CD14-positive monocyte (primary cell): ENCODE results near the gene CELF2. TPM values are rescaled to one million over a fixed set of nuclear protein-coding genes. Genes with fewer than 3 reads are reported as not detected.

Experiments
- DNase-seq, 3 donors: peaks; one replicate each; pipeline ENCODE4 v3.0.0-alpha.2; 2011 to 2022
- H2AFZ ChIP-seq: 2 replicates; pipeline ENCODE4 v1.6.0; 2012; ENCODE audit warnings: mild to moderate bottlenecking, low read depth, low read length, inconsistent platforms; ENCODE audit not compliant: insufficient read depth, poor library complexity, severe bottlenecking
- H3K27ac ChIP-seq, 2 donors: 1 replicate in 1 of 2; 2 replicates in 1 of 2; pipeline ENCODE4 v1.5.1; 2012 to 2013; ENCODE audit warnings: low read length in 2 of 2, control low read depth in 1 of 2, inconsistent platforms in 1 of 2, low read depth in 1 of 2, mild to moderate bottlenecking in 1 of 2
- H3K27me3 ChIP-seq, 2 donors: one replicate each; pipeline versions ENCODE4 v1.6.0 to v1.6.1; 2011 to 2013; ENCODE audit warnings: low read length in 2 of 2; ENCODE audit not compliant: control insufficient read depth in 2 of 2, insufficient read depth in 2 of 2
- H3K36me3 ChIP-seq, 2 donors: replicated peaks in 1 of 2; 1 replicate in 1 of 2; 2 replicates in 1 of 2; pipeline versions ENCODE4 v1.5.1 to v1.6.1; 2012 to 2013; ENCODE audit warnings: low read length in 2 of 2, control low read depth in 1 of 2, inconsistent platforms in 1 of 2, mild to moderate bottlenecking in 1 of 2; ENCODE audit not compliant: insufficient read depth in 2 of 2, control insufficient read depth in 1 of 2
- H3K4me1 ChIP-seq, 2 donors: 1 replicate in 1 of 2; 2 replicates in 1 of 2; pipeline versions ENCODE4 v1.5.1 to v1.6.1; 2012 to 2013; ENCODE audit warnings: low read length in 2 of 2, control low read depth in 1 of 2, inconsistent platforms in 1 of 2, mild to moderate bottlenecking in 1 of 2, moderate library complexity in 1 of 2; ENCODE audit not compliant: insufficient read depth in 2 of 2, control insufficient read depth in 1 of 2
- H3K4me2 ChIP-seq: replicated peaks from 2 replicates; pipeline ENCODE3; 2012; ENCODE audit warnings: low read length, moderate library complexity, mild to moderate bottlenecking; ENCODE audit not compliant: poor library complexity, severe bottlenecking; ENCODE audit errors: extremely low read depth
- H3K4me3 ChIP-seq, 3 experiments: fragments of 200-600 bp in 1 of 3; sonication (generic) in 1 of 3; replicated peaks in 1 of 3; 1 replicate in 2 of 3; 2 replicates in 1 of 3; pipeline ENCODE4 v1.5.1; 2011 to 2013; ENCODE audit warnings: low read length in 3 of 3, mild to moderate bottlenecking in 3 of 3, control low read depth in 2 of 3, low read depth in 2 of 3, inconsistent platforms in 1 of 3, moderate library complexity in 1 of 3
- H3K79me2 ChIP-seq: 2 replicates; pipeline ENCODE4 v1.6.0; 2012; ENCODE audit warnings: mild to moderate bottlenecking, control low read depth, inconsistent platforms, low read length, moderate library complexity; ENCODE audit not compliant: insufficient read depth
- H3K9ac ChIP-seq: 2 replicates; pipeline ENCODE4 v1.6.0; 2017; ENCODE audit warnings: low read length, mild to moderate bottlenecking; ENCODE audit not compliant: insufficient read depth, poor library complexity, severe bottlenecking
- H3K9me3 ChIP-seq, 2 donors: replicated peaks in 1 of 2; 1 replicate in 1 of 2; 2 replicates in 1 of 2; pipeline versions ENCODE4 v1.5.1 to v1.6.1; 2012 to 2013; ENCODE audit warnings: low read length in 2 of 2, control low read depth in 1 of 2; ENCODE audit not compliant: control insufficient read depth in 1 of 2, insufficient read depth in 1 of 2
- H4K20me1 ChIP-seq: 2 replicates; pipeline ENCODE4 v1.6.0; 2012; ENCODE audit warnings: mild to moderate bottlenecking, low read length, control low read depth, moderate library complexity; ENCODE audit not compliant: insufficient read depth
- H3K27ac Mint-ChIP-seq, 7 donors: one replicate each; pipeline ENCODE4 v1.8.0; 2020; ENCODE audit warnings: mild to moderate bottlenecking in 7 of 7, mixed read lengths in 7 of 7, moderate library complexity in 6 of 7, inconsistent platforms in 2 of 7
- H3K27me3 Mint-ChIP-seq, 3 donors: one replicate each; pipeline ENCODE4 v1.8.0; 2021 to 2022; ENCODE audit warnings: low read depth in 3 of 3, mild to moderate bottlenecking in 3 of 3, mixed read lengths in 3 of 3, moderate library complexity in 3 of 3, inconsistent platforms in 1 of 3
- H3K36me3 Mint-ChIP-seq, 2 donors: one replicate each; pipeline ENCODE4 v1.8.0; 2020; ENCODE audit warnings: mixed read lengths in 2 of 2, inconsistent platforms in 1 of 2, mild to moderate bottlenecking in 1 of 2
- H3K4me1 Mint-ChIP-seq: one replicate; pipeline ENCODE4 v1.8.0; 2020; ENCODE audit warnings: mild to moderate bottlenecking, mixed read lengths
- H3K4me3 Mint-ChIP-seq, 2 donors: one replicate each; pipeline ENCODE4 v1.8.0; 2020; ENCODE audit warnings: mild to moderate bottlenecking in 2 of 2, mixed read lengths in 2 of 2, moderate library complexity in 1 of 2
- H3K9me3 Mint-ChIP-seq, 7 donors: one replicate each; pipeline ENCODE4 v1.8.0; 2020 to 2022; ENCODE audit warnings: mixed read lengths in 7 of 7, mild to moderate bottlenecking in 6 of 7, moderate library complexity in 6 of 7, inconsistent platforms in 2 of 7
- WGBS: methylation state at CpG from one replicate; pipeline ENCODE4 v1.1.5; 2013; ENCODE audit warnings: missing lambda C conversion rate; ENCODE audit not compliant: insufficient coverage; 5-methylcytosine and 5-hydroxymethylcytosine counted together
- intact Hi-C, 2 donors: fragments of 100-400 bp; cut with micrococcal nuclease; formaldehyde crosslinking; loops; one replicate each; pipeline versions ENCODE4 v1.15.0 to v1.15.1; 2023
- polyA plus RNA-seq, 3 donors: library from polyadenylated mRNA; depleted of rRNA in 1 of 3; unstranded in 2 of 3; stranded (reverse) in 1 of 3; fragments of 300-500 nt in 2 of 3; fragments of >200 nt in 1 of 3; fragmentation: Illumina TruSeq in 2 of 3; gene quantifications; 1 replicate in 2 of 3; 2 replicates in 1 of 3; pipeline ENCODE4 v1.2.3, GENCODE V29; 2012 to 2021
- TF ChIP-seq, protein P1 (sequence below): fragments of 200-600 bp; IDR thresholded peaks from one replicate; pipeline ENCODE4 v1.8.0; 2022; ENCODE audit warnings: antibody characterized with exemption, mild to moderate bottlenecking

Gene CELF2
- polyA plus RNA-seq, 3 donors: 53.5 to 93.3 (median 80.5) TPM

GRCh38 chr10:11214407-11214806, 196.7 kb downstream of the CELF2 start:
- H3K27ac ChIP-seq: peak overlapping the region; percentile 16 to 65
- peaks cover 36 to 39% of the 10 kb centered on the region in 2 donors for H3K4me1 ChIP-seq
- Mint-ChIP-seq H3K4me1 (peaks cover 66% of the 10 kb centered on the region), H3K36me3 (peaks cover 62 to 80% of the 10 kb centered on the region in 2 donors), H3K9me3 (no peaks in the 10 kb centered on the region), H3K4me3 (no peak overlapping the region), H3K27me3 (no peaks in the 10 kb centered on the region), H3K27ac (peak overlapping the region in 5 of 7 donors; percentile 75 to 88 (median 77))
- H4K20me1 ChIP-seq: peaks cover 100% of the 10 kb centered on the region
- H3K9me3 ChIP-seq: no peaks in the 10 kb centered on the region
- peaks cover 50 to 76% of the 10 kb centered on the region in 2 donors for H3K36me3 ChIP-seq
- no peak overlapping the region for H3K4me2 ChIP-seq
- no peak for DNase-seq
- H3K27me3 ChIP-seq: no peaks in the 10 kb centered on the region
- TF ChIP-seq, protein P1, sequence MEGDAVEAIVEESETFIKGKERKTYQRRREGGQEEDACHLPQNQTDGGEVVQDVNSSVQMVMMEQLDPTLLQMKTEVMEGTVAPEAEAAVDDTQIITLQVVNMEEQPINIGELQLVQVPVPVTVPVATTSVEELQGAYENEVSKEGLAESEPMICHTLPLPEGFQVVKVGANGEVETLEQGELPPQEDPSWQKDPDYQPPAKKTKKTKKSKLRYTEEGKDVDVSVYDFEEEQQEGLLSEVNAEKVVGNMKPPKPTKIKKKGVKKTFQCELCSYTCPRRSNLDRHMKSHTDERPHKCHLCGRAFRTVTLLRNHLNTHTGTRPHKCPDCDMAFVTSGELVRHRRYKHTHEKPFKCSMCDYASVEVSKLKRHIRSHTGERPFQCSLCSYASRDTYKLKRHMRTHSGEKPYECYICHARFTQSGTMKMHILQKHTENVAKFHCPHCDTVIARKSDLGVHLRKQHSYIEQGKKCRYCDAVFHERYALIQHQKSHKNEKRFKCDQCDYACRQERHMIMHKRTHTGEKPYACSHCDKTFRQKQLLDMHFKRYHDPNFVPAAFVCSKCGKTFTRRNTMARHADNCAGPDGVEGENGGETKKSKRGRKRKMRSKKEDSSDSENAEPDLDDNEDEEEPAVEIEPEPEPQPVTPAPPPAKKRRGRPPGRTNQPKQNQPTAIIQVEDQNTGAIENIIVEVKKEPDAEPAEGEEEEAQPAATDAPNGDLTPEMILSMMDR: no peak
- no peak overlapping the region for H2AFZ ChIP-seq
- no peak overlapping the region for H3K4me3 ChIP-seq
- H3K9ac ChIP-seq: no peak overlapping the region
- WGBS: 97% methylated on average over 8 of the region's 10 CpGs
- intact Hi-C loops: loop anchor here in 1 of 2 donors (5.0 kb wide), 1 partner anchor 42 kb away; no protein-coding TSS in a partner anchor
- H3K79me2 ChIP-seq: peaks cover 100% of the 10 kb centered on the region

DNA sequence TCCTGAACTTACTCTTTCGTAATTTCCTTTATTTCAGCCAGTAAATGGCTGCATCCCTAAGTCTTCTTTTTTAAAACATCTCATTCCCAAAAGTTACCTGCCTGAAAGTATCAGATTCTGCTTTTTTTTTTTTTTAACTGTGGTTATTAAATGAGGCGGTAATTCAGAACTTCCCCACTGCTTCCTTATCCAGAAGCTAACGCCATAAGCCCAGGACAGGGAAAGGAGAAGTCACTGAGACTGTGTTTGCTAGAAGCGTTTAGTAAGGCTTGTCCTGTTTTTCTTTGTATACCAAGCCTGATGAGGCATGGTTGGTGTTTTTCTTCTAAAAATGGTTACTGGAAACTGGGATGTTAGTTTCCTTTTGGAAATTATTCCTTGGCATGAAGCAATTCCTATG, 197.8 kb downstream of the CELF2 start:
- H3K4me1 Mint-ChIP-seq: peaks cover 57% of the 10 kb centered on the region

More for the DNA sequence above, 197.8 kb downstream of the CELF2 start:
- Histone ChIP-seq H3K9ac (no peak overlapping the region), H2AFZ (no peak overlapping the region), H3K9me3 (no peaks in the 10 kb centered on the region), H3K4me1 (peaks cover 25 to 29% of the 10 kb centered on the region in 2 donors), H3K4me2 (peak overlapping the region; percentile 18), H3K27ac (peak overlapping the region; percentile 23 to 65), H3K4me3 (peak overlapping the region in 1 of 3 experiments; percentile 6), H4K20me1 (peaks cover 100% of the 10 kb centered on the region), H3K79me2 (peaks cover 100% of the 10 kb centered on the region), H3K36me3 (peaks cover 59 to 86% of the 10 kb centered on the region in 2 donors), H3K27me3 (no peaks in the 10 kb centered on the region)
- H3K4me3 Mint-ChIP-seq: no peak overlapping the region
- no CpG with 5 or more reads among the region's 4 CpGs for WGBS
- H3K27me3 Mint-ChIP-seq: no peaks in the 10 kb centered on the region
- TF ChIP-seq, protein P1: no peak
- peak; percentile 47 to 63 (median 60) for DNase-seq
- H3K27ac Mint-ChIP-seq: peak overlapping the region; percentile 75 to 88 (median 77)
- H3K36me3 Mint-ChIP-seq: peaks cover 67 to 85% of the 10 kb centered on the region in 2 donors
- no peaks in the 10 kb centered on the region for H3K9me3 Mint-ChIP-seq
- intact Hi-C loops: no loop called here
